Activated naive CD8-positive, alpha-beta T cell treated with anti-CD3 and anti-CD28 coated beads, Interleukin-2, amount 50 U/mL, for 24 hours (primary cell): ENCODE measurements around the gene RPL41.
"Not testable (repeated sequence)": the region's sequence is repeated elsewhere in the genome, so short reads cannot be mapped to it uniquely, and the experiment has no call there.

Experiments used
- ATAC-seq: fragments of 150-1000 bp; cut with Tn5 transposase; one replicate; pipeline ENCODE4 v1.10.0; 2021
- DNase-seq: peaks from one replicate; pipeline ENCODE4 v3.0.0; 2021
- H3K27ac Mint-ChIP-seq: one replicate; pipeline ENCODE4 v1.8.0; 2021; ENCODE audit warnings: mild to moderate bottlenecking, mixed read lengths
- H3K27me3 Mint-ChIP-seq: one replicate; pipeline ENCODE4 v1.8.0; 2021; ENCODE audit warnings: mixed read lengths
- H3K36me3 Mint-ChIP-seq: one replicate; pipeline ENCODE4 v1.8.0; 2021; ENCODE audit warnings: low read depth, mixed read lengths
- H3K4me1 Mint-ChIP-seq: one replicate; pipeline ENCODE4 v1.8.0; 2021; ENCODE audit warnings: mixed read lengths
- H3K4me3 Mint-ChIP-seq: one replicate; pipeline ENCODE4 v1.8.0; 2021; ENCODE audit warnings: mild to moderate bottlenecking, moderate library complexity, mixed read lengths
- H3K9me3 Mint-ChIP-seq: one replicate; pipeline ENCODE4 v1.8.0; 2021; ENCODE audit warnings: mixed read lengths

Gene RPL41

GRCh38 chr12:56115329-56115728, 1.1 kb upstream of the RPL41 start:
- no peaks in the 10 kb centered on the region for H3K9me3 Mint-ChIP-seq
- ATAC-seq (no peak), DNase-seq (no peak)
- H3K36me3 Mint-ChIP-seq, result peaks cover 61% of the 10 kb centered on the region
- H3K4me1 Mint-ChIP-seq, result peaks cover 46% of the 10 kb centered on the region
- peak overlapping the region; percentile 96 for H3K4me3 Mint-ChIP-seq
- peaks cover 4% of the 10 kb centered on the region for H3K27me3 Mint-ChIP-seq
- H3K27ac Mint-ChIP-seq, result peak overlapping the region; percentile 99

DNA sequence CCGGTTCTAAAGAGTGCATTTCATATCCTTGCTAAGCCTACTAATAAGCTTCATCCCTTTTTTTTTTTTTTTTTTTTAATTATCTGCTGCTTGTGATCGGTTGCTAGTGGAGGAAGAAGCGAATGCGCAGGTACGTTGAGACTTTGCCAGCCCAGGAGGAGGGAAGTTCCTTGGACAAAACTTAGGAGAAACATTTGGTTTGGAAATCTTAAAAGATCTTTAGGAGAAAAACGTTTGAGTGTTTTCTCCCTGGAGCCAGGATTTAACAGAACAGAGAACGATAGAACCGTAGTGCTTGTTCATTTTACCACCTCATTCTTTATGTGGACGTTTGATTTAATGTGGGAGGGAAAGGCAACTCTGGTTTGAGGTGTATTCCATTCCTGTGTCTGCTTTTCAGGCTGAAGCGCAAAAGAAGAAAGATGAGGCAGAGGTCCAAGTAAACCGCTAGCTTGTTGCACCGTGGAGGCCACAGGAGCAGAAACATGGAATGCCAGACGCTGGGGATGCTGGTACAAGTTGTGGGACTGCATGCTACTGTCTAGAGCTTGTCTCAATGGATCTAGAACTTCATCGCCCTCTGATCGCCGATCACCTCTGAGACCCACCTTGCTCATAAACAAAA, 761 bp downstream of the RPL41 start:
- peak overlapping the region; percentile 99 for H3K27ac Mint-ChIP-seq
- H3K4me1 Mint-ChIP-seq, result peaks cover 45% of the 10 kb centered on the region
- ATAC-seq, H3K9me3 Mint-ChIP-seq, H3K27me3 Mint-ChIP-seq, DNase-seq: not testable (repeated sequence)
- H3K4me3 Mint-ChIP-seq, result peak overlapping the region; percentile 96
- H3K36me3 Mint-ChIP-seq, result peaks cover 50% of the 10 kb centered on the region

DNA sequence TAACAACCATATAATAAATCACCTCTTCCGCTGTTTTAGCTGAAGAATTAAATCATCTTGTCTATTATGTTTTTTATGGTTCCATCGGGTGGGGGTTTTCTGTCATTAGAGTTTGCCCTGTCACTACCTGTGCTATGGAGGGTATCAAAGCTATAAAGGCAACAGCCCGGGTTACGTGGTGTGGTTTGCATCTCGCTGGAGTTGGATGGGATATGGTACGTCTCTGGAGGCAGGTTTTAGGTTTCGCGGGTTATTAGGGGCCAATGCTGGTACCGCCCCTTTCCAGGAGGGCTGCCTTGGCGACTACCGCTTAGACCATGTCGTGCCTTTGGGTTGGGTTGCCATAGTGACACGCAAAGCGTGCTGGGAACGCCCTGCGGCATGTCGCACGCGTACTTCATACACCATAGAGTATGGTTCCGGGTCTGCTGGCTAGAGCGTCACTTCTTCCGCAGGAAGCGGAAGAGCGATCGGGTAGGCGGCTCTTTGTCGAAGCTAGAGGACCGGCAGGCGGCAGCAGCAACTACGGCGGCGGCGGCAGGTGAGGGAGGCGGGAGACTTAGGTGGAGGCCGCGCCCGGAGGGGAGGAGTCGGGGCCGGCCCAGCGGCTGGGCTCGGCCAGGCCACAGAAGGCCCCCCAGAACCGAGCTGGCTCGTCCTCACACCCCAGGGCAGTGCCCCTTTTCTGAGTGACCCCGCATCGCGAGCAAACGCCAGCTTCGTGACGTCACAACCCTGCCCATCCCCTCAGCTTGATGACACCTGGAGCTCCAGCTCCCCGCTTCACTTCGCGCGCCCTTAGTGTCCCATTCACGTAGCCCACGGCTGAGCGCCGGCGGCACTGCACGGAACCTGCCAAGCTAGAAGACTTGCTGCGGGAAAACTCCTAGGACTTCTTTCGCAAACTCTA, 1.6 kb downstream of the RPL41 start, which contains the start of gene ZC3H10:
Gene ZC3H10 (plus strand): TSS at position 489 of the 910 bp plus-strand sequence. CDS start 2,297 bp downstream, outside the sequence.
- ATAC-seq (peak; percentile 92), DNase-seq (peak; percentile 99)
- no peaks in the 10 kb centered on the region for H3K9me3 Mint-ChIP-seq
- peaks cover 44% of the 10 kb centered on the region for H3K4me1 Mint-ChIP-seq
- peaks cover 4% of the 10 kb centered on the region for H3K27me3 Mint-ChIP-seq
- peak within 1 kb of the TSS; percentile 96 for H3K4me3 Mint-ChIP-seq
- peaks cover 42% of the 10 kb centered on the region for H3K36me3 Mint-ChIP-seq
- peak within 1 kb of the TSS; percentile 99 for H3K27ac Mint-ChIP-seq

- H3K36me3 Mint-ChIP-seq, result peaks cover 34% of the 10 kb centered on the region
Measured at GRCh38 chr12:56118688-56119357, 2.4 kb downstream of the RPL41 start.

GRCh38 chr12:56119361-56119796, 2.9 kb downstream of the RPL41 start:
- peak; percentile 62 for DNase-seq
- peaks cover 45% of the 10 kb centered on the region for H3K4me1 Mint-ChIP-seq
- no peak for ATAC-seq
- H3K36me3 Mint-ChIP-seq, result peaks cover 31% of the 10 kb centered on the region
- peak overlapping the region; percentile 99 for H3K27ac Mint-ChIP-seq
- peak overlapping the region; percentile 96 for H3K4me3 Mint-ChIP-seq
- no peaks in the 10 kb centered on the region for H3K9me3 Mint-ChIP-seq
- peaks cover 4% of the 10 kb centered on the region for H3K27me3 Mint-ChIP-seq

More at GRCh38 chr12:56118688-56119357, 2.4 kb downstream of the RPL41 start:
- H3K4me1 Mint-ChIP-seq, result peaks cover 41% of the 10 kb centered on the region
- H3K9me3 Mint-ChIP-seq, result no peaks in the 10 kb centered on the region
- ATAC-seq (no peak), DNase-seq (no peak)
- H3K27me3 Mint-ChIP-seq, result peaks cover 4% of the 10 kb centered on the region
- peak overlapping the region; percentile 96 for H3K4me3 Mint-ChIP-seq
- H3K27ac Mint-ChIP-seq, result peak overlapping the region; percentile 99

DNA sequence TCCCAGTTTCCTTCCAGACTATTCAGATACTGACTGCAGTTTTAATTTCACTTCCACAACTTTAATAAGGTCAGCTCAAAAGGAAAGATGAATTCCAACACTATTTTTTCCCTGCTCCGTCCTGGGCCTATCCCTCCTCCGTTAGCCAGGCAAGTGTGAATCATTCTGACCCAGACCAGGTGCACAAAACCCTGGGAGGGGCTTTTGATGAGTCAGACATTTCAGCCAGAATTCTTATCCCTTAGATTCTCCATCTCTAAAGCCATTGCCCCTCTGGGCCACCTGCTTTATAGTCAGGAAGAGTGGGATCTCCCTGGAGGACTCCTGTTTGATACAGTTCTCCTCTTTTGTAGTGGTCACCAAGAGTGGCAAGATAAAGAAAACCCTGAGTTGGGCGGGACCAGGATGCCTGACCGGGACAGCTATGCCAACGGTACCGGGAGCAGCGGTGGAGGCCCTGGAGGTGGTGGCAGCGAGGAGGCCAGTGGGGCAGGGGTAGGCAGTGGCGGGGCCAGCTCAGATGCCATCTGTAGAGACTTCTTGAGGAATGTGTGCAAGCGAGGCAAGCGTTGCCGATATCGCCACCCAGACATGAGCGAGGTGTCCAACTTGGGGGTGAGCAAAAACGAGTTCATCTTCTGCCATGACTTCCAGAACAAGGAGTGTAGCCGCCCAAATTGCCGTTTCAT, 3.9 kb downstream of the RPL41 start:
- H3K36me3 Mint-ChIP-seq, result peaks cover 31% of the 10 kb centered on the region

DNA sequence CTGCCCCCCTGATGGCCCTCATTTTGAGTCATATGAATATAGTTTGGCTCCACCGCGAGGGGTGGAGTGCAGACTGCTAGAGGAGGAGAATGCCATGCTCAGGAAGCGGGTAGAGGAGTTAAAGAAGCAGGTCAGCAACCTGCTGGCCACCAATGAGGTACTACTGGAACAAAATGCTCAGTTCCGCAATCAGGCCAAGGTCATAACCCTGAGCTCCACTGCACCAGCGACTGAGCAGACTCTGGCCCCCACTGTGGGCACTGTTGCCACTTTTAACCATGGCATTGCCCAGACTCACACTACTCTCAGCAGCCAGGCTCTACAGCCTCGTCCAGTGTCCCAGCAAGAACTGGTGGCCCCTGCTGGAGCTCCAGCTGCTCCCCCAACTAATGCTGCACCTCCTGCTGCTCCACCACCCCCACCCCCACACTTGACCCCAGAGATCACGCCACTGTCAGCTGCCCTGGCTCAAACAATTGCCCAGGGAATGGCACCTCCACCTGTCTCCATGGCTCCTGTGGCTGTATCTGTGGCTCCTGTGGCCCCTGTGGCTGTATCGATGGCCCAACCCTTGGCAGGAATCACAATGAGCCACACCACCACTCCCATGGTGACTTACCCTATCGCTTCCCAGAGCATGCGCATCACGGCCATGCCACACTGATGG, 4.9 kb downstream of the RPL41 start:
- no peak overlapping the region for H3K4me3 Mint-ChIP-seq
- no peak for ATAC-seq
- peaks cover 4% of the 10 kb centered on the region for H3K27me3 Mint-ChIP-seq
- H3K9me3 Mint-ChIP-seq, result no peaks in the 10 kb centered on the region
- peaks cover 45% of the 10 kb centered on the region for H3K4me1 Mint-ChIP-seq
- peaks cover 32% of the 10 kb centered on the region for H3K36me3 Mint-ChIP-seq
- DNase-seq, result no peak
- no peak overlapping the region for H3K27ac Mint-ChIP-seq

More for the DNA sequence above, 3.9 kb downstream of the RPL41 start:
- ATAC-seq, result no peak
- no peak for DNase-seq
- Mint-ChIP-seq H3K9me3 (no peaks in the 10 kb centered on the region), H3K27ac (peak overlapping the region; percentile 99), H3K27me3 (peaks cover 4% of the 10 kb centered on the region), H3K4me1 (peaks cover 43% of the 10 kb centered on the region), H3K4me3 (peak overlapping the region; percentile 96)

DNA sequence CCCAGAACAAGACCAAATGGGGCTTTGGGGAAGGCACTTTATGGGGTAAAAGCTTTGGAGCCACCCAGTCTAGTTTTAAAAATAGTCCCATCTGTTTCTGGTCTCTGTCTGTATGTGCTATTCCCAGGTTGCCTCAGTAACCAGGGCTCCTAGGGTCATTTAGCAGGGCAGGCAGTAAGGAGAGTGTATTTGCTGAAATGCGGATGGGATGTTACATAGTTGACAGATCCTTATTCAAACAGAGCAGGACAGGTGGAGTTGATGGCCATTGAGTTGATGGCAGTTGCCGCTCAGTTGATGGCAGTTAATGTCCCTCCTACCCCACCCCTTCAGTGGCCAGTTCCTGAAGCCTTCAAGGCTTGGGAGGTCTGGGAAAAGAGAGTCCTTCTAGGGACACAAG, 6.2 kb downstream of the RPL41 start:
- Mint-ChIP-seq H3K4me3 (no peak overlapping the region), H3K9me3 (no peaks in the 10 kb centered on the region), H3K27me3 (peaks cover 4% of the 10 kb centered on the region), H3K4me1 (peaks cover 53% of the 10 kb centered on the region), H3K36me3 (peaks cover 19% of the 10 kb centered on the region), H3K27ac (no peak overlapping the region)
- DNase-seq, result no peak
- ATAC-seq, result no peak

- no peaks in the 10 kb centered on the region for H3K9me3 Mint-ChIP-seq
- H3K4me3 Mint-ChIP-seq, result no peak overlapping the region
Measured at GRCh38 chr12:56124133-56124532, 7.7 kb downstream of the RPL41 start.

DNA sequence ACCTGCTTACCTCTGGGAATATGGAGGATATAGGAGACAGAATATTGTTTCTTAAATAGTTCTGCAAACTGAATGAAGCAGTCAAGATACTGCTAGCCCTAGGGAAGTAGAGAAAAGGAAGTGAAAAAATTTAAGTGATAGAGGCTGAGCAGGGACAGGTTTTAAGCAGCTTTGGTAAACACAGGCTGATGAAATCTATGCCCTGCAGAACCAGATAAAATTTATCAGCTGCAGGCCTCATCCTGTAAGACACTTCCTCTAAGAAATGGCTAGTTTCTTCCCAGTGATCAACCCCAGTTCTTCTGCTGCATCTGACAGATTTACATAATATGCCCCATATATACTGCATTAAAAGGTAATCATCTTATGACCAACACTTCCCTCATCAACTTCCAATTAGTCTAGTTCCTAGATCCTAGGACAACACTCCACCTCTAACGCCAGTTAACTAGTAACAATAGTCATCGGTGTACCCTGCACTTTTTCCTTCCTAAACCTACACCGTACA, 10.4 kb downstream of the RPL41 start:
- H3K9me3 Mint-ChIP-seq, result no peaks in the 10 kb centered on the region

More at GRCh38 chr12:56124133-56124532, 7.7 kb downstream of the RPL41 start:
- H3K36me3 Mint-ChIP-seq, result peaks cover 10% of the 10 kb centered on the region
- no peaks in the 10 kb centered on the region for H3K27me3 Mint-ChIP-seq
- H3K27ac Mint-ChIP-seq, result peak overlapping the region; percentile 57
- DNase-seq (no peak), ATAC-seq (no peak)
- peaks cover 45% of the 10 kb centered on the region for H3K4me1 Mint-ChIP-seq

GRCh38 chr12:56127485-56127887, 11.1 kb downstream of the RPL41 start:
- H3K4me1 Mint-ChIP-seq, result peaks cover 61% of the 10 kb centered on the region
- DNase-seq, result no peak
- peak overlapping the region; percentile 90 for H3K27ac Mint-ChIP-seq
- peaks cover 34% of the 10 kb centered on the region for H3K36me3 Mint-ChIP-seq
- no peak for ATAC-seq
- H3K4me3 Mint-ChIP-seq, result peak overlapping the region; percentile 93
- no peaks in the 10 kb centered on the region for H3K9me3 Mint-ChIP-seq
- H3K27me3 Mint-ChIP-seq, result no peaks in the 10 kb centered on the region

More for the DNA sequence above, 10.4 kb downstream of the RPL41 start:
- Mint-ChIP-seq H3K27me3 (no peaks in the 10 kb centered on the region), H3K4me3 (peak overlapping the region; percentile 93), H3K4me1 (peaks cover 54% of the 10 kb centered on the region), H3K27ac (peak overlapping the region; percentile 90), H3K36me3 (peaks cover 27% of the 10 kb centered on the region)
- no peak for ATAC-seq
- DNase-seq, result no peak

GRCh38 chr12:56127888-56128669, 11.6 kb downstream of the RPL41 start, which contains the start of gene ESYT1:
Gene ESYT1, plus strand, starts transcription at chr12:56128267. Its CDS starts 53 bp downstream, at chr12:56128320.
- H3K4me1 Mint-ChIP-seq, result peaks cover 62% of the 10 kb centered on the region
- H3K4me3 Mint-ChIP-seq, result peak within 1 kb of the TSS; percentile 93
- peaks cover 38% of the 10 kb centered on the region for H3K36me3 Mint-ChIP-seq
- DNase-seq (peak; percentile 95), ATAC-seq (peak; percentile 94)
- peak within 1 kb of the TSS; percentile 90 for H3K27ac Mint-ChIP-seq
- H3K27me3 Mint-ChIP-seq, result no peaks in the 10 kb centered on the region
- H3K9me3 Mint-ChIP-seq, result no peaks in the 10 kb centered on the region
